ENCODE results near the gene WNT1. TPM values are rescaled to one million over a fixed set of nuclear protein-coding genes. Genes with fewer than 3 reads are reported as not detected.

WNT1 gene
- total RNA-seq: not detected in 2 replicates

DNA sequence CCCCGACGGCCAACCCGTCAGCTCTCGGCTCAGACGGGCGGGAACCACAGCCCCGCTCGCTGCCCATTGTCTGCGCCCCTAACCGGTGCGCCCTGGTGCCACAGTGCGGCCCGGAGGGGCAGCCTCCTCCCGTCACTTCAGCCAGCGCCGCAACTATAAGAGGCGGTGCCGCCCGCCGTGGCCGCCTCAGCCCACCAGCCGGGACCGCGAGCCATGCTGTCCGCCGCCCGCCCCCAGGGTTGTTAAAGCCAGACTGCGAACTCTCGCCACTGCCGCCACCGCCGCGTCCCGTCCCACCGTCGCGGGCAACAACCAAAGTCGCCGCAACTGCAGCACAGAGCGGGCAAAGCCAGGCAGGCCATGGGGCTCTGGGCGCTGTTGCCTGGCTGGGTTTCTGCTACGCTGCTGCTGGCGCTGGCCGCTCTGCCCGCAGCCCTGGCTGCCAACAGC, at the start of gene WNT1:
WNT1 (plus strand) TSS at position 32 of the 450 bp plus-strand sequence; CDS start at position 361, 329 bp downstream.

DNA sequence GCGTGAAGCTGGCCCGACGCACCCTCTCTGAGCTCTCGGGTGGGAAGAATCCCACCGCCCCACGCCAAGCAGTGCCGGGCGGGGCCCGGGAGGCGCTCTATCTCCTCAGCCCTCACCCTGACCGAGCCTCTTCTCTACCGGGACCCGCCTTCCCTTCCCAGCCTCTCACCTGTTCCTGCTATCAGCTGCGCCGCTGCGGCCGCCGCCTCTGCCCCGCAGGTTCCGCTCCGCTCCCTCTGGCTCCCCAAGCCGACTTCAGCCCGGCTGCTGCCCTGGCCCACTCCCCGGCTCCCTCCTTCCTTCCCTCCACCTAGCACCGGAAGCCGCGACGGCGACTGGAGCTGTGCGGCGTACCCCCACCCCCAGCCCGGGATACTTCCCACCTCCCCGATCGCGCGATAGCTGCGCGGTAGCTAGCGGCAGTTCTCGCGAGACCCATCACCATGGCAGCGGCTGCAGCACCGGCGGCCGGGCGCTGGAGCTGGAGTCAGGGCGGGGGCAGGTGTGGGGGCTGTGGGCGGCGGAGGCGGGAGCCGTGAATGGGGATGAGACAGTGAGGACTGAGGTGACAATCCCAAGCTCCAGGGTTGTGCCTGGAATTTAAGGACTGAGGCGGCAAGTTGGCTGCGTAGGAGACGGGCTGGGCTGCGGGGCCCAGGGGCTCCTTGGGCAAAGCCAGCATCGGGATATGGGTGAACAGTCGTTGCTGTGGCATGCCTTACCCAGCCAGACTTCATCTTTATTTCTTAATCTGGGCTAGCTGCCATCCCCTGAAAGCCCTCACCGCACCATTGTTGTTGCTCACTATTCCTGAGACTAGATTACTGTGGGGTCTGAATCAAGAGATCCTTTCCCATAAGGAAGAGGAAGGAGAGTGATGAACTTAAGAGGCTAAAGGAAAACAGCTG, 20.7 kb upstream of the WNT1 start, which contains the start of gene ARF3:
ARF3 (minus strand) TSS at position 347 of the 908 bp plus-strand sequence. CDS start 16,392 bp downstream, outside the sequence.

GRCh38 chr12:48999371-49000131, 21.4 kb downstream of the WNT1 start, which contains the start of gene DDN:
Gene DDN (minus strand): TSS chr12:48999375. CDS start chr12:48999287, 88 bp downstream.

GRCh38 chr12:49018261-49019119, 40.4 kb downstream of the WNT1 start, which contains the start of gene PRKAG1:
Gene PRKAG1 (minus strand): TSS chr12:49018776. CDS start chr12:49018740, 36 bp downstream.

Small RNA genes within 50 kb of the gene (small RNA-seq; reads per million reads assigned to genes)
- gene RNU6-940P (ENCODE audit: low replicate concordance): not detected

Other genes starting within 250 kb of the WNT1 start
- gene ADCY6, start 189.2 kb upstream of the WNT1 start, total RNA-seq: 34.1 and 41.4 TPM in 2 replicates
- gene CACNB3, start 159.8 kb upstream of the WNT1 start, total RNA-seq: 12.0 and 33.1 TPM in 2 replicates
- 64.1 and 74.2 TPM in 2 replicates for gene DDX23, start 126.2 kb upstream of the WNT1 start, total RNA-seq
- 0.44 TPM in 1 of 2 replicates, not detected in the other for gene RND1, start 112.5 kb upstream of the WNT1 start, total RNA-seq
- 17.0 and 44.4 TPM in 2 replicates for gene FKBP11, start 52.8 kb upstream of the WNT1 start, total RNA-seq
- gene ARF3, start 20.8 kb upstream of the WNT1 start, total RNA-seq: 74.4 and 88.6 TPM in 2 replicates
- gene WNT10B, start 6.6 kb upstream of the WNT1 start, total RNA-seq: under 0.01 TPM in 1 of 2 replicates, not detected in the other
- gene DDN, start 21.1 kb downstream of the WNT1 start, total RNA-seq: 0.14 TPM in 1 of 2 replicates, not detected in the other
- gene PRKAG1, start 40.5 kb downstream of the WNT1 start, total RNA-seq: 69.4 and 86.2 TPM in 2 replicates
- 42.5 and 43.3 TPM in 2 replicates for gene KMT2D, start 82.5 kb downstream of the WNT1 start, total RNA-seq
- gene RHEBL1, start 91.7 kb downstream of the WNT1 start, total RNA-seq: 0.22 and 1.6 TPM in 2 replicates
- under 0.01 TPM in 2 replicates for gene DHH, start 116.5 kb downstream of the WNT1 start, total RNA-seq
- gene LMBR1L, start 132.5 kb downstream of the WNT1 start, total RNA-seq: 60.3 and 72.0 TPM in 2 replicates
- 336 and 3,581 TPM in 2 replicates for gene TUBA1B, start 153.1 kb downstream of the WNT1 start, total RNA-seq
- gene TUBA1A, start 210.8 kb downstream of the WNT1 start, total RNA-seq: 185 and 1,342 TPM in 2 replicates

Data from placental pericyte (primary cell).